Hepatocyte (in vitro differentiated cells): ENCODE data around the gene COX4I2.

Experiments used
- EZH2 ChIP-seq: fragments of 200-600 bp; sonication (generic); IDR thresholded peaks from 2 replicates; pipeline ENCODE4 v1.6.1; 2016; ENCODE audit warnings: antibody characterized with exemption, mild to moderate bottlenecking, borderline replicate concordance
- TF ChIP-seq, protein P1 (sequence below): fragments of 200-600 bp; sonication (generic); IDR thresholded peaks from 2 replicates; pipeline ENCODE4 v1.5.1; 2016; ENCODE audit warnings: antibody characterized with exemption, mild to moderate bottlenecking; ENCODE audit not compliant: poor library complexity

DNA sequence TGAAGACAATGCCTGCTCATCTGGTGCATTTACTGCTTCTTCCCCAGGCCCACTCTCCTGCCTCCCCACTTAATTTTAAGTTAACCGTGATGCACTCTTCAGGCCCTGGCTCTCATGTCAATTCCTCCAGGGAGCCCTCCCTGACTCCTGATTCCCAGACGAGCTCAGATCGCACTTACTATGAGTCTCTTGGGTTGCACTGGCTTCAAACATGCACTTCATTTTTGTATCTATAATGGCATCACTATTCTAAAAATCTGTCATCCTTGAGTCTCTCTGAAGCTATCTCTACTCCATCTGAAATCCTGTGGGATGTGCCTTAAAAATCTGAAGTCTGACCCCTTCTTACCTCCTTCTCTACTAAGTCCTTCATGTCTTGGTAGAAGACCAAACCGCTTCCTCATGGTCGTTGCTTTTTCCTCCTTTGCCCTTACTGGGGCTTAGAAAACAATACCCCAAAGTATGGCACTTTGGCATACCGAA lies 24.7 kb downstream of the COX4I2 start:
- TF ChIP-seq, protein P1, sequence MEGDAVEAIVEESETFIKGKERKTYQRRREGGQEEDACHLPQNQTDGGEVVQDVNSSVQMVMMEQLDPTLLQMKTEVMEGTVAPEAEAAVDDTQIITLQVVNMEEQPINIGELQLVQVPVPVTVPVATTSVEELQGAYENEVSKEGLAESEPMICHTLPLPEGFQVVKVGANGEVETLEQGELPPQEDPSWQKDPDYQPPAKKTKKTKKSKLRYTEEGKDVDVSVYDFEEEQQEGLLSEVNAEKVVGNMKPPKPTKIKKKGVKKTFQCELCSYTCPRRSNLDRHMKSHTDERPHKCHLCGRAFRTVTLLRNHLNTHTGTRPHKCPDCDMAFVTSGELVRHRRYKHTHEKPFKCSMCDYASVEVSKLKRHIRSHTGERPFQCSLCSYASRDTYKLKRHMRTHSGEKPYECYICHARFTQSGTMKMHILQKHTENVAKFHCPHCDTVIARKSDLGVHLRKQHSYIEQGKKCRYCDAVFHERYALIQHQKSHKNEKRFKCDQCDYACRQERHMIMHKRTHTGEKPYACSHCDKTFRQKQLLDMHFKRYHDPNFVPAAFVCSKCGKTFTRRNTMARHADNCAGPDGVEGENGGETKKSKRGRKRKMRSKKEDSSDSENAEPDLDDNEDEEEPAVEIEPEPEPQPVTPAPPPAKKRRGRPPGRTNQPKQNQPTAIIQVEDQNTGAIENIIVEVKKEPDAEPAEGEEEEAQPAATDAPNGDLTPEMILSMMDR: no peak
- no peak for TF ChIP-seq EZH2
